GM12878 (cell line): ENCODE measurements around the gene ARHGAP30. TPM values are rescaled to one million over a fixed set of nuclear protein-coding genes. Genes with fewer than 3 reads are reported as not detected.
A peak's percentile ranks its signal among the peaks of the same experiment; 100 is the strongest.

ENCODE experiments used
- ATAC-seq: fragments of 200-7000 bp; cut with Tn5 transposase; 3 replicates; pipeline ENCODE4 v1.9.1; 2020; ENCODE audit warnings: mild to moderate bottlenecking, moderate library complexity
- BruUV-seq: library from RNA; stranded (reverse); fragments of 400-500 nt; replicated peaks from 2 replicates; lab custom pipeline; 2021; lab: Mats Ljungman, UMichigan
- CTCF ChIA-PET: fragments of 300-600 bp; sonication (Branson Sonifier 250); formaldehyde crosslinking; extraction: SDS; loops from one replicate; lab custom pipeline; 2021; ENCODE audit warnings: inconsistent platforms; lab: Yijun Ruan, JAX
- POLR2A ChIA-PET: fragments of 350-600 bp; formaldehyde crosslinking; extraction: SDS; loops from one replicate; lab custom pipeline; 2021; ENCODE audit warnings: inconsistent platforms; lab: Charles Lee
- RAD21 ChIA-PET: fragments of 300-600 bp; sonication (Branson Sonifier 250); formaldehyde crosslinking; loops from one replicate; lab custom pipeline; 2023; ENCODE audit warnings: antibody characterized with exemption; ENCODE audit not compliant: unreplicated experiment; lab: Charles Lee
- SMC1A ChIA-PET: fragments of 300-600 bp; sonication (Branson Sonifier 250); formaldehyde crosslinking; loops from one replicate; lab custom pipeline; 2023; ENCODE audit not compliant: unreplicated experiment, uncharacterized antibody; lab: Charles Lee
- DNase-seq: peaks from one replicate; pipeline ENCODE4 v3.0.0-alpha.2; 2011; ENCODE audit warnings: low read depth, low spot score
- FAIRE-seq: peaks from 3 replicates; lab custom pipeline; 2011; peaks lifted over from hg19 to GRCh38; lab: Jason Lieb, UNC
- H2AFZ ChIP-seq: 2 replicates; pipeline ENCODE4 v1.6.0; 2011; ENCODE audit warnings: low read depth, low read length, control low read depth; ENCODE audit not compliant: control insufficient read depth
- H3K27ac ChIP-seq: 2 replicates; pipeline ENCODE4 v1.5.1; 2011; ENCODE audit warnings: control low read depth; ENCODE audit not compliant: control insufficient read depth, insufficient read depth
- H3K27me3 ChIP-seq, 2 experiments: replicated peaks in 1 of 2; 2 replicates each; pipeline versions ENCODE4 v1.6.0 to v1.6.1; 2011; ENCODE audit warnings: low read length in 1 of 2; ENCODE audit not compliant: control insufficient read depth in 2 of 2, insufficient read depth in 2 of 2
- H3K36me3 ChIP-seq, 2 experiments: 2 replicates each; pipeline ENCODE4 v1.5.1; 2011; ENCODE audit warnings: low read length in 1 of 2; ENCODE audit not compliant: control insufficient read depth in 2 of 2, insufficient read depth in 2 of 2
- H3K4me1 ChIP-seq: 2 replicates; pipeline ENCODE4 v1.6.1; 2011; ENCODE audit warnings: mild to moderate bottlenecking, low read length, moderate library complexity, mixed read lengths; ENCODE audit not compliant: control insufficient read depth, insufficient read depth
- H3K4me2 ChIP-seq: 2 replicates; pipeline ENCODE4 v1.6.0; 2011; ENCODE audit warnings: control low read depth; ENCODE audit not compliant: control insufficient read depth, insufficient read depth
- H3K4me3 ChIP-seq: fragments of 200-600 bp; sonication (generic); 2 replicates; pipeline ENCODE4 v1.5.1; 2016
- H3K79me2 ChIP-seq: 2 replicates; pipeline ENCODE4 v1.6.0; 2011; ENCODE audit warnings: low read length; ENCODE audit not compliant: control insufficient read depth, insufficient read depth
- H3K9ac ChIP-seq: 2 replicates; pipeline ENCODE4 v1.8.0; 2011; ENCODE audit warnings: low read length, control low read depth, mixed read lengths; ENCODE audit not compliant: control insufficient read depth, insufficient read depth
- H3K9me3 ChIP-seq: replicated peaks from 3 replicates; pipeline ENCODE4 v1.5.1; 2011; ENCODE audit warnings: mild to moderate bottlenecking, low read length; ENCODE audit not compliant: control insufficient read depth, insufficient read depth
- H4K20me1 ChIP-seq: 2 replicates; pipeline ENCODE4 v1.6.0; 2011; ENCODE audit not compliant: control insufficient read depth, insufficient read depth
- ASH2L ChIP-seq: fragments of 300-600, 200-600 bp; sonication (generic); IDR thresholded peaks from 2 replicates; pipeline ENCODE4 v1.6.1; 2017; ENCODE audit warnings: low read depth, mild to moderate bottlenecking, borderline replicate concordance
- BACH1 ChIP-seq: fragments of 450-650 bp; IDR thresholded peaks from 2 replicates; pipeline ENCODE4 v1.6.1; 2017; ENCODE audit warnings: mild to moderate bottlenecking, borderline replicate concordance
- JUND ChIP-seq: IDR thresholded peaks from 2 replicates; pipeline ENCODE4 v1.6.1; 2012; ENCODE audit warnings: low read depth, mild to moderate bottlenecking, low read length, improper control_type of control experiment, moderate library complexity
- KLF5 ChIP-seq: fragments of 450-650 bp; IDR thresholded peaks from 2 replicates; pipeline ENCODE4 v1.6.1; 2014; ENCODE audit warnings: mild to moderate bottlenecking; ENCODE audit not compliant: partially characterized antibody
- MAX ChIP-seq: IDR thresholded peaks from 2 replicates; pipeline ENCODE4 v1.6.1; 2012; ENCODE audit warnings: low read depth, low read length, improper control_type of control experiment
- MYC ChIP-seq: IDR thresholded peaks from 2 replicates; pipeline ENCODE4 v1.6.1; 2011; ENCODE audit warnings: mild to moderate bottlenecking, low read length, moderate library complexity, inconsistent platforms; ENCODE audit not compliant: insufficient read depth, insufficient replicate concordance, insufficient read length, severe bottlenecking
- NFXL1 ChIP-seq: fragments of 450-650 bp; IDR thresholded peaks from 2 replicates; pipeline ENCODE4 v1.6.1; 2017; ENCODE audit warnings: antibody characterized with exemption, mild to moderate bottlenecking, borderline replicate concordance
- PKNOX1 ChIP-seq: fragments of 450-650 bp; IDR thresholded peaks from 2 replicates; pipeline ENCODE4 v1.6.1; 2016; ENCODE audit warnings: mild to moderate bottlenecking
- POLR2AphosphoS5 ChIP-seq: IDR thresholded peaks from 2 replicates; pipeline ENCODE4 v1.6.1; 2011; ENCODE audit warnings: mild to moderate bottlenecking, low read length, inconsistent platforms
- RAD21 ChIP-seq: IDR thresholded peaks from 2 replicates; pipeline ENCODE4 v1.6.1; 2011; ENCODE audit warnings: mild to moderate bottlenecking, low read depth, low read length, moderate library complexity; ENCODE audit not compliant: insufficient read depth
- RBBP5 ChIP-seq: fragments of 200-600 bp; sonication (generic); conservative IDR thresholded peaks from 2 replicates; pipeline ENCODE4 v1.6.1; 2016
- RFX5 ChIP-seq: IDR thresholded peaks from 2 replicates; pipeline ENCODE4 v1.6.1; 2011; ENCODE audit warnings: low read depth, low read length, improper control_type of control experiment
- SMAD1 ChIP-seq: fragments of 450-650 bp; IDR thresholded peaks from 2 replicates; pipeline ENCODE4 v1.6.1; 2018; ENCODE audit warnings: mild to moderate bottlenecking, low read depth; ENCODE audit not compliant: partially characterized antibody
- SMAD5 ChIP-seq: IDR thresholded peaks from 2 replicates; pipeline ENCODE4 v1.6.1; 2016; ENCODE audit warnings: antibody characterized with exemption, low read depth
- SMARCA5 ChIP-seq: fragments of 450-650 bp; IDR thresholded peaks from 2 replicates; pipeline ENCODE4 v1.6.1; 2017; ENCODE audit warnings: mild to moderate bottlenecking
- SP1 ChIP-seq: IDR thresholded peaks from one replicate; pipeline ENCODE4 v1.6.1; 2011; ENCODE audit warnings: low read depth, low read length
- SPI1 ChIP-seq: IDR thresholded peaks from 2 replicates; pipeline ENCODE4 v1.6.1; 2011; ENCODE audit warnings: low read depth, mild to moderate bottlenecking, low read length, moderate library complexity, borderline replicate concordance; ENCODE audit not compliant: insufficient read depth
- SREBF1 ChIP-seq: IDR thresholded peaks from 2 replicates; pipeline ENCODE4 v1.6.1; 2012; ENCODE audit warnings: mild to moderate bottlenecking, low read length
- SRF ChIP-seq, 2 experiments: IDR thresholded peaks; 2 replicates each; pipeline ENCODE4 v1.6.1; 2011; ENCODE audit warnings: low read depth in 2 of 2, low read length in 2 of 2, mild to moderate bottlenecking in 1 of 2, moderate library complexity in 1 of 2
- TBL1XR1 ChIP-seq: IDR thresholded peaks from 2 replicates; pipeline ENCODE4 v1.6.1; 2012; ENCODE audit warnings: low read depth, low read length, improper control_type of control experiment
- USF2 ChIP-seq: IDR thresholded peaks from 2 replicates; pipeline ENCODE4 v1.6.1; 2011; ENCODE audit warnings: low read depth, low read length, improper control_type of control experiment, borderline replicate concordance
- YY1 ChIP-seq: IDR thresholded peaks from 2 replicates; pipeline ENCODE4 v1.6.1; 2011; ENCODE audit warnings: low read depth, mild to moderate bottlenecking, low read length
- ZSCAN29 ChIP-seq: fragments of 450-650 bp; IDR thresholded peaks from 2 replicates; pipeline ENCODE4 v1.6.1; 2017; ENCODE audit warnings: mild to moderate bottlenecking, moderate library complexity
- WGBS: methylation state at CpG from one replicate; pipeline ENCODE4 v1.1.6; 2016; ENCODE audit warnings: low lambda C conversion rate; ENCODE audit not compliant: insufficient replicate concordance, insufficient coverage; ENCODE audit errors: missing lambda C conversion rate; 5-methylcytosine and 5-hydroxymethylcytosine counted together
- in situ Hi-C: fragments of 300-500 bp; cut with MboI; formaldehyde crosslinking; loops from 9 replicates; pipeline ENCODE4 v1.14.3; 2018; ENCODE audit warnings: mixed read lengths
- intact Hi-C: fragments of 100-400 bp; cut with micrococcal nuclease; formaldehyde crosslinking; loops from one replicate; pipeline ENCODE4 v1.14.2; 2022; ENCODE audit not compliant: unreplicated experiment
- polyA plus RNA-seq, 11 experiments: library from polyadenylated mRNA; depleted of rRNA in 4 of 11; unstranded in 6 of 11; stranded (reverse) in 5 of 11; fragments of >200 nt; fragmentation: Nextera tagmentation in 4 of 11; fragmentation: Illumina TruSeq in 1 of 11; extraction: Ambion mirVana in 4 of 11; extraction: Trizol in 1 of 11; gene quantifications; 1 replicate in 1 of 11; 2 replicates in 10 of 11; pipeline versions ENCODE4 v1.2.1 to v1.2.3, GENCODE V29; 2011 to 2016; ENCODE audit warnings: inconsistent platforms in 2 of 11, missing spikeins in 2 of 11, low read depth in 1 of 11
- total RNA-seq, 4 experiments: library from RNA; depleted of rRNA in 3 of 4; stranded (reverse); fragments of >200 nt in 3 of 4; fragmentation: Illumina TruSeq in 1 of 4; extraction: Trizol in 1 of 4; gene quantifications; 2 replicates each; pipeline versions ENCODE4 v1.2.1 to v1.2.3, GENCODE V29; 2013 to 2021

The ARHGAP30 gene
- total and polyA plus RNA-seq, 10 of the 15 experiments (the other 5 are each of a cell fraction or from before 2014, with no cell fraction given): 12.9 to 143 (median 76.3) TPM

GRCh38 chr1:161071886-161072371 is 2.2 kb upstream of the ARHGAP30 start (continued):
- TF ChIP-seq RAD21 (peak; percentile 78), BACH1 (no peak), TBL1XR1 (no peak), RBBP5 (no peak), RFX5 (no peak), YY1 (peak; percentile 74), ZSCAN29 (no peak), PKNOX1 (no peak)

- no TSS peak for BruUV-seq
- no peaks in the 10 kb centered on the region for H3K9me3 ChIP-seq
- in situ Hi-C loops: no loop called here
- ChIA-PET SMC1A (interaction anchor here (0.6 to 9.0 kb wide), 24 partner anchors 9 to 415 kb away, joined by 3 to 134 read pairs (median 4); partner anchors contain the start of genes DEDD, F11R, KLHDC9 and NDUFS2), CTCF (interaction anchor here (0.7 to 8.6 kb wide), 20 partner anchors 9 to 424 kb away, joined by 3 to 111 read pairs (median 5); partner anchors contain the start of genes DEDD, F11R, KLHDC9 and NDUFS2), POLR2A (interaction anchor here (0.7 to 6.8 kb wide), 13 partner anchors 19 to 363 kb away, joined by 3 to 139 read pairs (median 6); partner anchors contain the start of genes DEDD, F11R, KLHDC9 and PPOX), RAD21 (interaction anchor here (1.0 to 7.1 kb wide), 11 partner anchors 16 to 363 kb away, joined by 3 to 107 read pairs (median 5); partner anchors contain the start of genes DEDD, F11R, KLHDC9 and TSTD1)
- intact Hi-C loops: loop anchor here (1.0 to 2.0 kb wide), 2 partner anchors 26 to 62 kb away; partner anchors contain the start of gene DEDD
- FAIRE-seq: no peak
- no peak overlapping the region for H3K4me3 ChIP-seq
- H3K36me3 ChIP-seq: 0 out of 4 replicates have a peak, but pooled peaks cover 0 to 9% of the 10 kb centered on the region in 2 experiments
- peaks cover 41% of the 10 kb centered on the region for H3K79me2 ChIP-seq
- peaks cover 20% of the 10 kb centered on the region for H3K4me1 ChIP-seq
- DNase-seq: no peak
- ATAC-seq: no peak
- WGBS: 95% methylated on average over 4 of the region's 4 CpGs
- H3K27ac ChIP-seq: peak overlapping the region; percentile 98
- H4K20me1 ChIP-seq: peaks cover 11% of the 10 kb centered on the region; the same call in 1 of the 2 replicates
- H3K9ac ChIP-seq: no peak overlapping the region
- H3K27me3 ChIP-seq: no peaks in the 10 kb centered on the region
- no peak overlapping the region; the same call in 1 of the 2 replicates for H3K4me2 ChIP-seq
- no peak overlapping the region; the same call in 1 of the 2 replicates for H2AFZ ChIP-seq
- TF ChIP-seq MYC: no peak
- no peak for TF ChIP-seq POLR2AphosphoS5
- no peak for TF ChIP-seq JUND
- TF ChIP-seq SP1: no peak
- no peak for TF ChIP-seq USF2
- TF ChIP-seq MAX: no peak
- TF ChIP-seq SMAD1: no peak
- TF ChIP-seq SREBF1: no peak
- TF ChIP-seq SPI1: no peak
- no peak for TF ChIP-seq SMARCA5
- TF ChIP-seq SRF (IDR thresholded peaks at IDR 0.05; ENCODE audit: low read depth in 2 of 2, low read length in 2 of 2): no peak
- no peak for TF ChIP-seq KLF5
- TF ChIP-seq NFXL1: no peak
- no peak for TF ChIP-seq SMAD5
- no peak for TF ChIP-seq ASH2L
Measured at GRCh38 chr1:161070761-161071160, 1.1 kb upstream of the ARHGAP30 start.
